GM18873 (cell line): Measurements from ENCODE around the gene PREX1.

Source experiments
- ATAC-seq: cut with Tn5 transposase; IDR thresholded peaks from one replicate; pipeline ENCODE4 v1.9.1; 2021; ENCODE audit warnings: mild to moderate bottlenecking, moderate library complexity, moderate number of reproducible peaks; ENCODE audit not compliant: unreplicated experiment, low FRiP score

The PREX1 gene

DNA sequence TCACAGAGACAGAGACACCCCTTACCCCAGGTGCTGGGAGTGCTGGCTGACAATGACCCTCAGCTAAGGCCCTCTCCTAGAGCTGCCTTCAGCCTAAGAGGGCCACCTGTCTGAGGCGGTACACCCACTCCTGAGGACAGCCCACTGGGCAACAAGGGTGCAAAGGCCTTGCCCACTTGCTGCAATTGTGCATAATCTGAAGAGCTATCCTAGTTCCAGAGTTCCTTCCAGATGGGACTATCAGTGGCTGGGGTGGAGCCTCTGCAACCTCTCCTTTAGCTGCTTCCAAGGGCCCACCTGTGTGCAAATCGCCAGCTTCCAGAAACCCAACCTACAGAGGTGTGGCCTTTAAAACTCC is 87.5 kb downstream of the PREX1 start:
- ATAC-seq: no peak

DNA sequence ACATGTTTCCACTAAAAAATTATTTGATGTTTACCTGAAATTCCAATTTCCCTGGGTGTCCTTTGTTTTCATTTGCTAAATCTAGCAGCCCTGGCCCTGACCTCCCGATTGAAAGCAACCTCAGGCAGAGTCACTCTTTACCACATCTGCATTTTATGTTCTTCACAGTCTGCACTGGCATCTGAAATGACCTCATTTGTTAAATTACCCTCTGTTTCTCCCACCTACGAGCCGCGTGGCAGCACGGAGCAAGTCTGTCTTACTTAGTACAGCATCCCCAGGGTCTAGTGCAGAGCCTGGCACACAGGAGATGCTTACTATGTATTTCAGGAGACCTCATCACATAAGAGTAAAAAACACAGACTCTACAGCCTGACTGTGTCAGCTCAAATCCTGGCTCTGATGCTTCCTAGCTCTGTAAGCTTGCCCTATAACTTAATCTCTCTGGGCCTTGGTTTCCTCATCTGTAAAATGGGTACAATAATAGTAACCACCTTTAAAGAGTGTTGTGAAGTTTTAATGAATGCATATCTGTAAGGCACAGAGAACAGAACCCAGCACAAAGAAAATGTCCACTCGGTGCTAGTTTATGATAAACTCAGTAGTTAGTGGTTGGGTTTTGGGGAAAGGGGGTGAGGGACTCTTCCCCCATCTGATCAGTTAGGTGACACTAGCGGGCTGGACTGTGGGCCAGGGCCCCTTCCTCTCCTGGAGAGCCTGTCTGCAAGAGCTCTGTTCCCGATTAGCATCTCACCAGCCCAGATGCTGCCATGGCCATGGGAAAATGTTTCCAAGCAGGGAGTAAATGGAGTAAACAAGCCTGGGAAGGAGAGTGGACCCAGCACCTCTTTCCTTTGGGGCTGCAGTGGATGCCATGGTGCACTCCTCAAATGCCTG is 88.2 kb downstream of the PREX1 start:
- no peak for ATAC-seq

DNA sequence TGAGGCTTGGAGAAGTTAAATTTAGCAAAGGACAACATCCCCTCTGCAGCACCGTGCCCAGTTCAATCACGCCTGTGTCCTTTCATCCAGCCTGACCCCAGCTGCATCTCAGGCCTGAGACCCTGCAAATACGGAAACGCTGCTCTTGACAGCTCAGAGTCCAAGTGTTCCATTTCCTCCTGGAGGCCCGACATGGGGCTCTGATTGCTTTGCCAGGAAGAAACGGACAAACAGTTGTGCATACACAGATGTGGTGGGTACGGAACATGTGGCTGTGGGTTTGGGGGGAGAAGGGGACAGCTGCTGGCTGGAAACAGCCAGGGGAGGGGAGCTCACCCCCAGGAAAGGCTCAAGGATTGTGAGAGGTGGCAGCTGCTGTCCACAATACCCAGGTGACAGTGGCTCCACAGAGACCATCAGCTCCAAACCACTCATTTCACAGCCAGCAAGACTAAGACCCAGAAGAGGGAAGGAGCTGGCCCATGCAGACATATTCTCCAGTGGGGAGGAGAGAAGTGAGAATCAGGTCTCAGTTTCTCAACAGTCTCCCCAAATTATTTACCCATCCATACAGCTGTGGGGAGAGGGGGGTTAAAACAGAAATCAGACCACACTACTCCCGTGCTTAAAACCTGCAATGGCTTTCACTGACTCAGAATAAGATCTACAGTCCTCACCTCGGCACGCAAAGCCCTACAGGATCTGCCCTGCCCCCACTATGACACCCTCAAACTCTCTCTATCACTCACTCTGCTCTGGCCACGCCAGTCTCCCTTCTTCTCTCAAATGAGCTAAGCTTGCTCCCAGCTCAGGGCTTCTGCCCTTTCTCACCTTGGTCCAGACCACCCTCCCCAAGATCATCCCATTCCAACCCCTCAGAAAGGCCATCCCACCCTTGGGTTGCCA is 89.1 kb downstream of the PREX1 start:
- peak; percentile 43 for ATAC-seq

DNA sequence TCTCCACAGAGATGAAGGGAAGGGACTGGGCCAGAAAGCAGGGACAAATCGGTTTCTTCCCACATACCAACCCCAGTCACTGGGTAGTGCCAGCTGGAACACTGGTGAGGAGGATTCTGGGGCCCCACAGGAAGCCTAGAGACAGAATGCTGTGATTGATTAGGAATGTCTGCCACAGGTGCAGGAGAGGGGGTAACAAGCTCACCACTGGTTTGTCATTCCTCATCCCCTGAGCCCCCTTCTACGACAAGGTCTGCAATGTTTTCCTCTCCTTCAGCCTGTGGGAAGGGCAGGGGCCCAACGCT is 89.8 kb downstream of the PREX1 start:
- no peak for ATAC-seq

DNA sequence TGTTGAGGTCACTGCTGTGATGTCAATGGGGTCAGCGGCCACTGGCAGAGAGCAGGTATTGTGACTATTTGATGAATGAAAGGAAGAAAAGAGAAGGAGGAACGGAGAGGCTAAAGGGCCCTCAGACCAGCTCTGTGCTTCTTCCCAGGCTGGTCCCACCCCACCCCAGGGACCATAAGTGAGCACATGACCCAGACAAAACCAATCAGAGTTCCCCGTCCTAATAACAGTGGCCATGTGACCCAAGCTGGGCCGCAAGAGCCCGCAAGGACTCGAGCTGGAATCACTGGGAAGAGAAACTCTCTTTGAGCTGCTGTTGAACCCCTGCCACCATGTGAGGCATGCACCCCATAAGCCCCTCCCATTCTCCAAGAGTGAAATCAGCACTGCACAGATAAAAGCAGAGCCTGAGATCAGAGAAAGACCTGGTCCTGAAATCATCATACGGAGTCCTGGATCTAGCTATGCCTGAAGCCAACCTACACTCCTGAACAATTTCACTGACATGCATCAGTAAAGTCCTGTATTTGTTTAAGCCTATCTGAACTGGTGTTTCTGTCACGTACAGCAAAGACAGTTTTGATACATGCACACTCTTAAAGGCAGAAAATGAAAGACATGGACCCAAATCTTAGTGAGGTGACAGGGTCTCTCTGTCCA is 90.2 kb downstream of the PREX1 start:
- no peak for ATAC-seq

DNA sequence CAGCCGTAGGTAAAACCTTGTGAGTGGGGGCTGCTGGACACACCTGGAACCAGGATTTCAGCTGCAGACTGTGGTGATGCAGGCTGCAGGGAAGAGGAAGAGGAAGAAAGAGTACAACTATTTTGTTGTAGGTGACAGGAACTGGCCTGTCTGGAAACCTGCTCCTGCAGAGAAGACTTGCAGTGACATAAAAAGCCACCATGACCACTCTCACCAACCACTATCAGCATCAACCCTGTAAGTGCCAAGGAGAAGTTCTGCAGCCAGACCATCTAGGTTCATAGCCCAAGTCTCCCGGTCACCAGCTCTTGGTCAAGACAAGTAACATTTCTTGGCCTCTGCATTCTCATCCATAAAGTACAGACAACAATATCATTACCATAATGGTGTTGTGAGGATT is 91.2 kb downstream of the PREX1 start:
- no peak for ATAC-seq

DNA sequence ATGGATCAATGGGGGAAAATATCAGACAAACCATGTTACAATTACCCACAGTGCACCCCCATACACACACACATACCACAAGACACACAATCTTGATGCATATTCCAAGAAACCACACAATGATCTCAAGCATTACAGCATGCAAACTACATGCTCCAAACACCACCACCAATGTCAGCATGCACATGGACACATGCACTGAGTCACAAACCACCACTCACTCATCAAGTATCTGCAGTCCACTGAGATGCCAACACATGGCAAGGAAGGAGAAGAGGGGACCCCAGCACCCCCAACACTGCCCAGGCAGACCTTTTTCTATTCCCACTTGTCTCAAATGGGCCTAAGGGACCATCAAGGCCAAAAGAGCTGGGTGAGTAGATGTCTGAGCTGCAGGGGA is 91.6 kb downstream of the PREX1 start:
- ATAC-seq: no peak

DNA sequence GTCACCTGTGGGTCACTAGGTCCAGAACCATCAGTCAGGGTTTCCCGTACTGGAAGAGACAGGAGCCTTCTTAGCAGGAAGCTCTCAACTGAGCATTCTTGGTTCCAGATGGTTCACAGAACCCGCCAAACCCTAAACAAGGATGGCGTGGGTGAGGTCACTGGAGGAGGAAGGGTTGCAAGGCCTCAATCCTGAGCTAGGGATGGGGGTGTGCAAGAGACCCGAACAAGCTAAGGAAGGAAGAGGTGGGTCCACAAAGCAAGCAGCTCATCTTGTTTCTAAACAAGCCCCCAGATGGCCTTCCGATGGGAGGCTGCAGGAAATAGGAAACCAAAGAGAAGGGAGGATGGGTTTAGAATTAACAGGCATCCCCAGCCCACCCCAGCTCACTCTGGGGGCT is 92.7 kb downstream of the PREX1 start:
- ATAC-seq: no peak

DNA sequence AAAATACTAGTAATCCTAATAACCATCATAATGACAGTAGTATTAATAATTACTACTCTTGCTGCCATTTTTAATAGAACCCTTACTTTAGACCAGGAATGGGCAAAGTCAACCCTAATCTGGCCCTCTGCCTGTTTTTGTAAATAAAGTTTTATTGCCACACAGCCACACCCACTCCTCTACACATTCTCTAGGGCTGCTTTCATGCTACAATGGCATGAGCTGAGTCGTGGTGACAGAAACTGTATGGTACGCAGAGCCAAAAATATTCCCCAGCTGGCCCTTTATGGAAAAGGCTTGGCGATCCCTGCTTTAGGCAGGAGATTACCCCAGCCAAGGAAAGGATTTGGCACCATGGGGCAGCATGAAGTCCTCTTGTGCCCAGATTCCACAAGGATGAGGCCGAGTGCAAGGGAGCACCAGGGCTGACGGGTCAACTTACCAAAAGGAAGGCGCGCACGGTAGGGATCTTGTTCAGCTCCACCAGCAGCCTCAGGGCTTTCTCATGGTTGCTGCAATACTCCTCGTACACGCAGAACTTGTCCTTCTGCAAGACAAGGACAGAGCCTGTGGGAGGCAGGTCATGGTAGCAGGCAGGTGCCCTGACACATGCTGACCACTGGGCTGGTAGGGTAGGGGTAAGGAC is 93.6 kb downstream of the PREX1 start:
- no peak for ATAC-seq

DNA sequence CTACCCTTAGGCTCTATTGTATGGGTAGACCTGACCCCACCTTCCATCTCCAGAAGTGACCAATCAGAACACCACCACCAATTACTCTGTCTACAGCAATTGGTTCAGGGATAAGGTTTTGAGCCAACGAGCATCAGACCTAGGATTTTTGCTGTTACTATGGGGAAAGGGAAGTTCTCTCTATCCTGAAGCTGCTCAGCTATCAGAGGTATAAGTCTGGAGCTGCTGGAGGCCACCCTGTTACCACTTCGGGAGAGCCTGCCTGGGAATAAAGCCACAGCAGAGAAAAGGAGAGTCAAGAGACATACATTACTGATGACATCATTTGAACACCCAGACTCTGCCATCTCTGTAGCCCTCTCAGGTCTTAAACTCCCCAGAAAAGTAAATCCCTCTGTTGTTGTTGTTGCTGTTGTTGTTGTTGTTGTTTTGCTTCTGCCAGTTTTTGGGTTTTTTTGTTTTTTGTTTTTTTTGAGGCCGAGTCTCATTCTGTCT is 94.5 kb downstream of the PREX1 start:
- ATAC-seq: no peak

DNA sequence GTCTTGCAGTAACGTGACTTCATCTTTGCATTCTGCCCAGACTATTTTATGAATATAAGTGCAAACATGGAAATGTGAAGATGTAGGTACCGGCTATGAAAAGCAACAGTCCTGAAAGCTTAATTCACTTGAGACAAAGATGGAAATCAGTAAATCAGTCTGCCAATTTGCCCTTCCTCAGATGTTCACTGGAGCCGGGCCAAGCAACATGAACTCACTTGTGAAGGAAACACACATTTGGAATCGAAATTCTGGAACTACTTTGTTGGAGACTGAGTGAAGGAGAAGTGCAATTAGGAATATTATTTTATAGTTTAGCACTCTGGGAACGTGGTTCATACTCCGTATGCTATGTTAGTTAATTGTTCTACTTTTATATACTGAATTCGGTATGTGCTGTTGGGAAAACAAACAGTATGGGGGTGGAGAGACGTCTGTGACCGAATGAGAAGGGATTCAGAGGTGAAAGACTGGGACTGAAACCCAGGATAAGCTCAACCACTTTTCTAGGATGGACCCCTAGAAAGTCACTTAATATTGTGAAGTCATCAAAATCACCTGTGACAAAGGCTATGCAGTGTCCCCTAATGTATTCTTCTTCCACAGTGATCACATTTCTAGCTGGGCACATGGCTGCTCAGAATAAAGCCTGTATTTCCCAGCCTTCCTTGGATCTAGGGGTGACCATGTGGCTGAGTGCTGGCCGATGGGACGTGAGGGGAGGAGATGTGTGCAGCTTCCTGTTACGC is 95.5 kb downstream of the PREX1 start:
- no peak for ATAC-seq

DNA sequence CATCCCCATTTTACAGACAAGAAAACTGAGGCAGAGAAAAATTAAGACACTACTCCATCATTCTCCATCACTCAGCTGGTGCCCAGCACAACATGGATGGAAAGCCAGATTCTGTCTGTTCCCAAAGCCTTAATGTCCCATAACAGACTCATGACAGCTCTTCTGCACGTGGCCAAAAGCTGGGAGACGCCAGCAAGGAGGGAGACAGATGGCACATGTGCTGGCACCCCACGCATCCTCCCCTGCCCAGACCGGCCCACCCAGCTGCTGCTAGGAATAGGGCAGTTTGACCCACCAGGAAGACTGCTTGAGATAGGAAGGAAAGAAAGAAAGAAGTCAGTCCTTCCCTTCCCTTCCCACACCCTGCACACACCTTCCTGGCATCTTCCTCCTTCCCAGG is 96.3 kb downstream of the PREX1 start:
- ATAC-seq: no peak

DNA sequence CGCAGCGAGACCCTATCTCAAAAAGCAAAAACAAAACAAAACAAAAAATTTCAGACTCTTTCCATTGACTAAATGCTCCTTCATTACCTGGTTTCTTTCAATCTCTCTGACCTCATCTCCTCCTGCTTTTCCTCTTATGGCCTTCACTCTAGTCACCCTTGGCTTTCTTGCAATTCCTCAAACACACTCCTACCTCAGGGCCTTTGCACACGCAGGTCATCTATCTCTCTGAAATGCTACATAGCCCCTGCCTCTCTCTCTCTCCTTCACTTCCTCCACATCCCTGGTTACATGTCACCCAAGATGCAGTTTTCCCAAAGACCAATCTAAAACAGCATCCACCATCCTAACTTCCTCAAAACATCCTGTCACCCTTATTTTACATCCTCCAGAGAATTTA is 96.8 kb downstream of the PREX1 start:
- no peak for ATAC-seq

DNA sequence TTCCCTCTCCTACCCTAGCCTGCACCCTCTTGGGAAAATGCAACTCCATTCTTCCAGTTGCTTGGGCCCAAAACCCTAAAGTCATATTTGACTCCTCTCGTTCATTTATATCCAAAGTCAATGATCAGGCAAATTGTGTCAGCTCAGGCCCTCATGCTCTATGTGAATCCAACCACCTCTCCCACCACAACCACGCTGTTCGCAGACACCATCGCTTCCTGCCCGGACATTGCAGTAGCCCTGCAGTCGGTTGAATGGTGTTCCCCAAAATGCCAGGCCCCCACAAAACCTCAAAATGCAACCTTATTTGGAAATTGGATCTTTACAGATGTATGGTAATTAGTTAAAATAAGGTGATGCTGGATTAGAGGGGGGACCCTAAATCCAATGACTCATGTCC is 98.3 kb downstream of the PREX1 start:
- ATAC-seq: no peak

DNA sequence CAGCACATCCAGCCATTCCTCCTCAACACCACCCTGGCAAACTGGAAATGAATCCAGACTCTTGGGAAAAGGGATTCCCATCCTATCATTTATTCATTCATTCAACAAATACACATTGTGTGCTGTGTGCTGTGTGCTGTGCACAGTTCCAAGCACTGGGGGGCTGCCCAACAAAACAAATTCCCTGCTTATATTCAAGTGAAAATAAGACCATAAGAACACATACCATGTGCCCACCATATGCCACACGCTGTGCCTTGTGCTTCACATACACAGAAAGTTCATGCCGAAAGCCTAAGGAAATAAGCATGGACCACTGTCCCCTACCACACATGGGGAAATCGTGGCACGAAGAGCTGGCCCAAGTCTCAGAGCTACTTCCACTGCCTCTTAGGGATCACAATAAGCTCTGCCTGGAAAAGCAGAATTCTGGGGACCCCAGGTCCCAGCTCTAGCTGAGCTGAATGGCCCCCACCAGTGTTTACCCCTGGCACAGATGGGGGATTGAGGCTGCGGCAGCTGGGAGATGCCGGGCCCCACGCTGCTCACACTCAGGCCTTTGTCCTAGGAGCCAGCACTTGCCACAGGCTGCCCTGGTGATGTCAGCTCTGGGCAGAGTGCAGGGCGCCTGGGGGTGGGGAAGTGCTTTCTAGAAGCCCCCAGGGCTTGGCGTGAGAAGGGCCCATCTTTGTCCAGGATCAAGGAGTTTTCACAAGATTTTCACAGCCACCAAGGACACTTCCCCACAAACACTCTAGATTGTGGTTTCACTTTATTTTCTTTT is 99.6 kb downstream of the PREX1 start:
- ATAC-seq: no peak

DNA sequence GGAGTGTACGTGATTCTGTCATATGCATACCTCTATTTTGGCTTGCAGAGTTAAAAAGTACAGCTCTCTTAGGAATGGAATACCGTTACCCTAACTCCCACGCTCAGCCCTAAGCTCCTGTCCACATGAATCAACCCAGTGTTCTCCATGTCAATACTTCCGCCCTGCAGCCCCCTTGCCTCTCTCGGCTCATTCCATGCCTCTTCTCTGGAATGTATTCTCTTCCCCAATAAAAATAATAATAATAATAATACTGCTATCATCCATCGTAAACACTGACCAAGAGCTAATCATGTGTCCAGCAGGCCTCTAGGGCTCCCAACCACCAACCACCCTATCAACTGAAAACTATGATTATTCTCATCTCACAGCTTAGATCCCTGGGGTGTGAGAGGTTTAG is 100.6 kb downstream of the PREX1 start:
- no peak for ATAC-seq

DNA sequence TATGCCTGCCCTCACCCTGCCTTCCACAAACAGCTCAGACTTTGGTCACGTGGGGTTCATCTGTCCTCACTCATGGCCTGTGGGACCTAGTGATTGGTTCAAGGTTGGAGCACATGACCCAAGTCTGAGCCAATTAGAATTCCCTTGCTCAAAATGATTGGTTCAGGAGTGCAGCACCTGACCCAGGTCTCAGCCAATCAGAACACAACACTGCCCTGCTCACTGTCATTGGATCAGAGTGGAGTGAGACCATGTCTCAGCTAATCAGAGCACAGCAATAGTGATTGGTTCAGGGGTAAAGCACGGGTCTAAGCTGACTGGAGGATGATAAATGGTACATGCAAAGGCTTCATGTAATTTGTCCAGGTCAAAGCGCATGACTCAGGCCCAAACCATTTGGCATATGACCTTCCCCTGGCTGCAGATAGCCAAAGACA is 102.2 kb downstream of the PREX1 start:
- no peak for ATAC-seq

DNA sequence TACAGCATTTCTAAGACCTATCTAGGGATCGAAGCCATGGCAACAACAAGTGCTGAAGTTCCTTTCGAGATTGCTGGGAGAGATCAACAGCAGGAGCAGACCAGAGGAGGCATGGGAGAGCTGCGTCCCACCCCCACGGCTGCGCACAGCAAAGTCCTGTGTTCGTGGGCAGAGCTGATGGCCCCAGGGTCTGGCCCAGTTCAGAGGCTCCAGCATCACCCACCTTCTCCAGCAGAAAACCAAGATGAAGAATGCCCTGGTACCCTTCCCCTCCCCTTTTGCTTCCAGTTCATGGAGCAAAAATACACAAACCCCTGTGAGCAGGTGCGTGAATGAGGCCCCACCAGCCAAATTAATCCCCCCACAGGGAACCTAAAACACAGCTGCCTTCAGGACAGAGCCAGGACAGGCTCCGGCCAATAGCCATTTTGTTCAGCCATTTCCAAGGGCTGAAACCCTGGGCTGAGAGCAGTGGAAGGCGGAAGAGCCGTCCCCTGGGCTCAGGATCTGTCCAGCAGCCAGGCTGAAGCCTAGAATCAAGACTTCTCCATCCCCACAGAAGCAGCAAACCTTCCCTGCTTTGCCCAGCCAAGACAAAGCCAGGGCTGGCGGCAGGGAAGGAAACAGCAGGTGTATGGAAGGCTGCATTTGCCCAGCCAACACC is 102.8 kb downstream of the PREX1 start:
- ATAC-seq: no peak

DNA sequence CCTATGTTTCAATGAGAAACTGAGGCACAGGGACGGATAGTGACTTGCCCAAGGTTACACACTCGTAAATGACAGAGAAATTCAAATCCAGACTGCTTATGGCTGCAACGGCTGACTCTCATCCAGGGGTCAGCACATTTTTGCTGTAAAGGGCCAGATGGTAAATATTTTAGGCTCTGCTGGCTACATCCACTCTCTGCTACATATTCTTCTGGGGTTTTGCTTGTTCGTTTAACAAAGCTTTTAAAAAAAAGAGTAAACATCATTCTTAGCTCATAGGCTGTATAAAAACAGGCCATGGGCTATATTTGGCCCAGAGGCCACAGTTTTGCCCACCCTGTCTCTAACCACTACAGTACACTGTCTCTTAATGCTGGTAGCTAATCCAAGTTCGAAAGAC is 103.4 kb downstream of the PREX1 start:
- no peak for ATAC-seq
